Measurements from ENCODE around the gene LHX1.

- TF ChIP-seq CTCF (IDR thresholded peaks at IDR 0.05) (no peak), POLR2A (IDR thresholded peaks at IDR 0.05) (no peak)
Measured at GRCh38 chr17:36989173-36989572, 51.9 kb downstream of the LHX1 start.
